Large intestine (tissue), 3 donors: Measurements from ENCODE around the gene TMC1. TPM values are rescaled to one million over a fixed set of nuclear protein-coding genes. Genes with fewer than 3 reads are reported as not detected.

ENCODE experiments used
- DNase-seq, 2 donors: peaks; one replicate each; pipeline versions ENCODE4 v3.0.0 to v3.0.0-alpha.2; 2013
- H3K27ac ChIP-seq: one replicate; pipeline ENCODE4 v1.5.1; 2013; ENCODE audit warnings: low read length
- H3K27me3 ChIP-seq: 2 replicates; pipeline ENCODE4 v1.6.1; 2013; ENCODE audit warnings: low read length; ENCODE audit not compliant: control insufficient read depth, insufficient read depth
- H3K36me3 ChIP-seq: 2 replicates; pipeline ENCODE4 v1.6.1; 2013; ENCODE audit warnings: low read length; ENCODE audit not compliant: control insufficient read depth, insufficient read depth
- H3K4me1 ChIP-seq: one replicate; pipeline ENCODE4 v1.6.1; 2013; ENCODE audit warnings: low read length; ENCODE audit not compliant: control insufficient read depth, insufficient read depth
- H3K4me3 ChIP-seq: one replicate; pipeline ENCODE4 v1.5.1; 2013; ENCODE audit warnings: low read length
- H3K9me3 ChIP-seq: one replicate; pipeline ENCODE4 v1.6.1; 2013; ENCODE audit warnings: mild to moderate bottlenecking, low read depth, low read length, moderate library complexity; ENCODE audit not compliant: control insufficient read depth
- whole genome bisulfite sequencing: methylation state at CpG from one replicate; pipeline ENCODE4 v1.1.5; 2013; ENCODE audit warnings: low lambda C conversion rate; ENCODE audit not compliant: insufficient coverage; 5-methylcytosine and 5-hydroxymethylcytosine counted together
- polyA plus RNA-seq: library from polyadenylated mRNA; unstranded; fragments of 120-200 nt; gene quantifications from one replicate; pipeline ENCODE4 v1.2.1, GENCODE V29; 2013

TMC1 gene
- polyA plus RNA-seq, 1 donor, result 0.16 TPM

DNA sequence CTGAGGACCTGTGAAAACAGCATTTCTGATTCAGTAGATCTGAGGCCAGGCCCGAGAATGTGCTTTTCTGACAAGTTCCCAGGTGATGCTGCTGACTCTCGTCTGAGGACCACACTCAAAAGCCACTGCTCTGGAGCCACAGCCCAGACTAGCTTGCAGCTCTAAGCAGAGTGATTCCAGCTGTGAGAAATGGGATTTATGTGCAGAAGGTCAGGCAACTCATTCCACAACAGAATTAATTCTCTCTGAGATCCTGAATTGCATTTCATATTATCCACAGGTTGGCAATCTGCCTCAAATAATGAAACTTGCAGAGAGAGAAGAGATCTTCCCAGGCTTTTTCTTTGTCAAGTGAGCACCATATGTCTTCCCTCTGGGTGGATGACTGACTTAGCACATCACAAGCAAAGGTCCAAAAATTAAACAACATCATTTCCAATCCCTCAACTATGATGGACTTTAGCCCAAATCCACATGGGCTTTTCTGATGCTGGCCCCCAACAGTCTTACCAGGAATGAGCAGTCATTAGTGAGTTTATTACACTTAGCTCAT, 291.2 kb downstream of the TMC1 start:
- H3K4me1 ChIP-seq, result peaks cover 32% of the 10 kb centered on the region
- no peaks in the 10 kb centered on the region for H3K36me3 ChIP-seq
- no CpG with 5 or more reads among the region's 2 CpGs for WGBS
- H3K27ac ChIP-seq, result peak overlapping the region; percentile 70
- H3K9me3 ChIP-seq, result no peaks in the 10 kb centered on the region
- peak; percentile 77 to 91 for DNase-seq
- H3K4me3 ChIP-seq, result no peak overlapping the region
- H3K27me3 ChIP-seq, result no peaks in the 10 kb centered on the region

DNA sequence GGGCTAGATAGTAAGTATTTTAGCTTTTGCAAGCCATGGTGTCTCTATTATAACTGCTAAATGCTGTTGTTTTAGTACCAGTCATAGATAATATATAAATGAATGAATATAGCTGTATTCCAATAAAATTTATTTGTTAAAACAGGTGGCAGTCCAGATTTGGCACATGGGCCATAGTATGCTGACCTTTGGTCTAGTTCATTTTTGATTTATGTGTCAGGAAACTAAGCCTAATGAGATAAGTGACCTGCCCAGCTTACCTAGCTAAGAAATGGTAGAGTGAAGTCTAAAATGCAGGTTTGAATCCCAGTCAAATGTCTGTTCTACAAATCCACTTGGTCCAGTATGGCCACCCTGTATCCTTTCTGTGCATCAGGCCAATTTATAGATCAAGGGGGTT, 292.1 kb downstream of the TMC1 start:
- H3K4me1 ChIP-seq, result peaks cover 37% of the 10 kb centered on the region
- no peaks in the 10 kb centered on the region for H3K36me3 ChIP-seq
- H3K4me3 ChIP-seq, result no peak overlapping the region
- DNase-seq, result peak; percentile 38 to 63
- no peaks in the 10 kb centered on the region for H3K9me3 ChIP-seq
- H3K27ac ChIP-seq, result peak overlapping the region; percentile 94
- no peaks in the 10 kb centered on the region for H3K27me3 ChIP-seq

DNA sequence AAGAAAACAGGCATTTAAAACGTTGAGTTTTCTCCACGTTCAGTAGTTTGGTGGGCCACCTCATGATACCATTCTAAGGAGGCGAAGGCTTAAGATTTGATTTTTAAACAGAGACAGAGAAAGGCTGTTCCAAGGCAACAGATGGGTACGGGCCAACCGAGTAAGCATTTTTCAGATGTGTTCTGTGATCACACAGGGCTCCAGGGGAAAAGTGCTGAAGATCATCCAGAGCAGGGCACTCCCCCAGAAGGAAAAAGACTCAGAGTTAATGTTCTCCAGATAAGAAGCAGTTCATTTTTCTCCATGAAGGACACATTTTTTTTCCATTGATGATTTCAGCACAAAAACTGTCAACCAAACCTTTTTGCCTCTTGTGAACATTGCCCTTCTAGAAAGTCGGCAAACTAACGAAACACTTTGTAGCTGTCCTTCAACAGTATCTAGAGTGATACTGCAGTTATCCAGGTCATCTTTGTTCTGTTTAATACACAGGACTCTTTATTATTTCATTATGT, 292.7 kb downstream of the TMC1 start:
- Histone ChIP-seq H3K9me3 (no peaks in the 10 kb centered on the region), H3K36me3 (no peaks in the 10 kb centered on the region), H3K4me1 (peaks cover 37% of the 10 kb centered on the region), H3K4me3 (no peak overlapping the region), H3K27me3 (no peaks in the 10 kb centered on the region), H3K27ac (peak overlapping the region; percentile 94)
- WGBS, result 80% methylated on average over 1 of the region's 7 CpGs
- peak; percentile 60 to 79 for DNase-seq

DNA sequence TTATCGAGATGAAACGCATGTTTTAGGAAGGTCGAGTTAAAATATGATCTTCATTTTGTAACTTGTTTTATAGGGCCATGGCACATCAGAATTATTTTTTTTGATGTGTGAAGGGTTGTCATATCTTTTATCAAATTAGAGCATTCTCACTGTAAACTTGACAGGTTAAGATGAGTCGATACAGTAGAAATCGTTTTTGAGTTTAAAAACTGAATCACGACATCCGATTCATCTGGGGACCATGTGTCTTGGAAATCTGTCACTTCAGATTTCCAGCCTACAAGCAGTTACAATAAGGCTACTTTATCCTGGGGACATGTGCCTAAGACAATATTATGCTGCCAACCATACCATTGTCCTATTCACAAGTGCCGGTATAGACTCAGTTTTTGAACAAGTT, 295.3 kb downstream of the TMC1 start:
- WGBS, result 100% methylated on average over 4 of the region's 8 CpGs
- H3K9me3 ChIP-seq, result no peaks in the 10 kb centered on the region
- H3K27ac ChIP-seq, result no peak overlapping the region
- H3K27me3 ChIP-seq, result no peaks in the 10 kb centered on the region
- DNase-seq, result no peak
- H3K4me1 ChIP-seq, result peaks cover 37% of the 10 kb centered on the region
- H3K36me3 ChIP-seq, result no peaks in the 10 kb centered on the region
- no peak overlapping the region for H3K4me3 ChIP-seq

- no peaks in the 10 kb centered on the region for H3K36me3 ChIP-seq
- H3K9me3 ChIP-seq, result no peaks in the 10 kb centered on the region
- WGBS, result no CpG with 5 or more reads among the region's 7 CpGs
- DNase-seq, result peak in 1 of 2 donors; percentile 23
- H3K27me3 ChIP-seq, result no peaks in the 10 kb centered on the region
- peaks cover 36% of the 10 kb centered on the region for H3K4me1 ChIP-seq
- H3K27ac ChIP-seq, result peak overlapping the region; percentile 1
- no peak overlapping the region for H3K4me3 ChIP-seq
Measured at GRCh38 chr9:72817413-72817812, 296.0 kb downstream of the TMC1 start.

DNA sequence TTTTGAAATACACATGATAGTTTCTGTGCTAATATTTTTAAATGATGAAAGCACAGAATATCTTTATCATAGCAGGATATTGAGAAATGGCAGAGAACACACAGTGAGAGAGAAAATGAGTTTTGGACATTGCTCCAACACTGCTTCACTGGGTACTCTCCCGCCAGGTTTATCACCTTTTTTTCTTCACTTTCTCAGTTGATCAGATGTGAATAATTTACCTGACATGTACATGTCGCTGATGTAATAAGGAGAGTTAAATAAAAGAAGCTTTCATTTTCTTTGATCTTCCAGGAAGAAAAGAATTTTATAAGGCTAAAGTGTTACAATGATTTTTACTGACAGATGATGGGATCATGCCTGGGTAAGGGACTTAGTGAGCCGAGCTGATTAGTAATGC, 297.0 kb downstream of the TMC1 start:
- Histone ChIP-seq H3K4me1 (peaks cover 31% of the 10 kb centered on the region), H3K27me3 (no peaks in the 10 kb centered on the region), H3K27ac (no peak overlapping the region), H3K9me3 (no peaks in the 10 kb centered on the region), H3K36me3 (no peaks in the 10 kb centered on the region), H3K4me3 (no peak overlapping the region)
- DNase-seq, result peak; percentile 46 to 75
- 8% methylated on average over 2 of the region's 3 CpGs for WGBS

- peaks cover 24% of the 10 kb centered on the region for H3K4me1 ChIP-seq
- H3K9me3 ChIP-seq, result no peaks in the 10 kb centered on the region
- no peak for DNase-seq
- H3K4me3 ChIP-seq, result no peak overlapping the region
- H3K27ac ChIP-seq, result no peak overlapping the region
- no CpG with 5 or more reads among the region's 5 CpGs for whole genome bisulfite sequencing
- no peaks in the 10 kb centered on the region for H3K36me3 ChIP-seq
- H3K27me3 ChIP-seq, result no peaks in the 10 kb centered on the region
Measured at GRCh38 chr9:72823971-72824370, 302.6 kb downstream of the TMC1 start.

GRCh38 chr9:72826996-72827949, 305.9 kb downstream of the TMC1 start:
- H3K27me3 ChIP-seq, result no peaks in the 10 kb centered on the region
- peaks cover 22% of the 10 kb centered on the region for H3K4me1 ChIP-seq
- WGBS, result no CpG with 5 or more reads among the region's 7 CpGs
- peak overlapping the region; percentile 67 for H3K27ac ChIP-seq
- no peaks in the 10 kb centered on the region for H3K36me3 ChIP-seq
- no peak overlapping the region for H3K4me3 ChIP-seq
- H3K9me3 ChIP-seq, result no peaks in the 10 kb centered on the region
- DNase-seq, result peak in 1 of 2 donors; percentile 55

DNA sequence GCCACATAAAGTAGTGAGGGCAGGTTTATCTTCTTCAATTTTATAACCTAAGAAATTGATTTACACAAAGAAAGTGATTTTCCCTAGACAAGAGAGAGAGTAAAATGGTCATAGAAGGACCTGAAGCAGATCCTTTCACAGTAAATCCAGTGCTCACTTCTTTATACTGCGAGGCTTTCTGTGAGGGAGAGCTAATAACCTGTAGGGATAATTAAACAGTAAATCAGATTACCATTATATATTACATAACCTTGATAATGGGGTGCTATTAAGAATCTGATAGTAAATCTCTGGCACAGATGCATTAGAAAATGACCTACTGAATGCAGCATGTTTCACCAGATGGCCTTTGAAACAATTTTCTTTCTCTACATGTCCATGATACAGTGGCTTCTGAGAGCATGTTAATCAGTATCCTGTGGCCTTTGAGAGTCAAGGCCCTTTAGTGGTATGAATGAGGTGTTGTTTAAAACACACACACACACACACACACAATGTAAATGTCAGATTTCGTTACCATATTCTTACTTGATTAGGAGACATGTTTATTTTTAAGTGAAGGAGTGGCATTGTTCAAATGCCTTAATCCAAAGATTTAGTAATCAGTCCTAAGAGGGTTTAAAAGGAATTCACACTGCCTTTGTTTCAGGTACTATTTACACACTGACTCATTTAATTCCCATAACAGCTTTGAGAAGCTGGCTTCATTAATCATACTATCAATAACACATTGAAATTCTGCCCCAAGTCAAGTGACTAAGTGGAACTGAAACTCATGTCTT, 306.7 kb downstream of the TMC1 start:
- peaks cover 21% of the 10 kb centered on the region for H3K4me1 ChIP-seq

GRCh38 chr9:72834994-72835393, 313.6 kb downstream of the TMC1 start:
- H3K4me3 ChIP-seq, result no peak overlapping the region
- H3K27me3 ChIP-seq, result no peaks in the 10 kb centered on the region

More for the DNA sequence above, 306.7 kb downstream of the TMC1 start:
- Histone ChIP-seq H3K9me3 (no peaks in the 10 kb centered on the region), H3K36me3 (no peaks in the 10 kb centered on the region), H3K4me3 (no peak overlapping the region), H3K27ac (peak overlapping the region; percentile 67), H3K27me3 (no peaks in the 10 kb centered on the region)
- WGBS, result no CpG with 5 or more reads among the region's 2 CpGs
- DNase-seq, result peak in 1 of 2 donors; percentile 73

More at GRCh38 chr9:72834994-72835393, 313.6 kb downstream of the TMC1 start:
- peaks cover 3% of the 10 kb centered on the region for H3K4me1 ChIP-seq
- H3K36me3 ChIP-seq, result no peaks in the 10 kb centered on the region
- no peaks in the 10 kb centered on the region for H3K9me3 ChIP-seq
- WGBS, result no CpG with 5 or more reads among the region's 1 CpG
- DNase-seq, result no peak
- H3K27ac ChIP-seq, result no peak overlapping the region
